ENCODE measurements around the gene NUP205.

DNA sequence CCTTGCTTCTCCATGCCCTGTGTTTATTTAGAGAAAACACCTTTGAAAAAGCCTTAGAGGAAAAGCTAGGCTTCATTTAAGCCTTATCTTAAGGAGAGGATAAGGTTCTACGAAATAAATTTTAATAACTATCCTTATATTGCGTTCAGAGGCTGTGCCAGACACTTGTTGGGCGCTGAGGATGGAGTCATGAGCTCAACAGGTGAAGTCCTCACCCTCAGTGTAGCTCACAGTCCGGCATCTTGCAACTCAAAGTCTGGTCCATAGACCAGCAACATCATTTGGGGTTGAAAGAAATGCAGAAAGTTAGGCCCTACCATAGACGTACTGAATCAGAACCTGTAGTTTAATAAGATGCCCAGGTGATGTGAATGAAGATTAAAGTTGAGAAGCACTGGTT lies 100.8 kb downstream of the NUP205 start:
- TF ChIP-seq EZH2 (IDR thresholded peaks at IDR 0.05; ENCODE audit: borderline replicate concordance, insufficient read depth, low read length, poor library complexity, severe bottlenecking): no peak
- TF ChIP-seq SMC3 (conservative IDR thresholded peaks at IDR 0.05; ENCODE audit: poor library complexity): no peak
- TF ChIP-seq CTCF (IDR thresholded peaks at IDR 0.05; ENCODE audit: poor library complexity, severe bottlenecking): no peak
- TF ChIP-seq EP300 (conservative IDR thresholded peaks at IDR 0.05; ENCODE audit: poor library complexity, severe bottlenecking): no peak
- no peak for TF ChIP-seq TAF1 (IDR thresholded peaks at IDR 0.05; ENCODE audit: low read depth)
- TF ChIP-seq RAD21 (conservative IDR thresholded peaks at IDR 0.05): no peak
- no peak for TF ChIP-seq POLR2AphosphoS5 (IDR thresholded peaks at IDR 0.05)
